ENCODE results near the gene CFAP74. TPM values are rescaled to one million over a fixed set of nuclear protein-coding genes. Genes with fewer than 3 reads are reported as not detected.

CFAP74 gene
- total RNA-seq, 4 donors from 2014 or later = not detected

- Histone ChIP-seq H3K9me3 (no peaks in the 10 kb centered on the region), H3K27ac (no peak overlapping the region), H3K27me3 (peaks cover 44% of the 10 kb centered on the region), H3K4me1 (no peaks in the 10 kb centered on the region), H3K4me3 (no peak overlapping the region), H3K36me3 (no peaks in the 10 kb centered on the region)
- TF ChIP-seq CTCF (IDR thresholded peaks at IDR 0.05) = no peak
- no peak for TF ChIP-seq POLR2A (IDR thresholded peaks at IDR 0.05)
- TF ChIP-seq POLR2AphosphoS5 (IDR thresholded peaks at IDR 0.05) = no peak
- no peak for TF ChIP-seq EP300 (IDR thresholded peaks at IDR 0.05; ENCODE audit: low read depth)
- intact Hi-C loops (cut with DNase I; ENCODE audit: low total_unique reads) (no loop called here), in situ Hi-C loops (cut with MboI; ENCODE audit: low pct_ligation_motif_present in 1 of 4, low pct_unique_long_range_greater_than_20kb in 1 of 4, low sequenced_read_pairs in 3 of 4) (loop anchor here in 2 of 4 donors (10.0 kb wide), 1 partner anchor 78 kb away; no protein-coding TSS in a partner anchor)
- no peak for DNase-seq
- 79% methylated on average over 16 of the region's 16 CpGs; no CpG with 5 or more reads in 1 of the 2 donors for WGBS, 2 donors (ENCODE audit: low coverage in 1 of 2)
Measured at GRCh38 chr1:1967151-1967550, 36.4 kb downstream of the CFAP74 start.

- WGBS, 2 donors (ENCODE audit: low coverage in 1 of 2) = 66 to 70% methylated on average over 2 to 38 of the region's 38 CpGs
- no peaks in the 10 kb centered on the region for H3K36me3 ChIP-seq
- in situ Hi-C loops (cut with MboI; ENCODE audit: low pct_ligation_motif_present in 1 of 4, low pct_unique_long_range_greater_than_20kb in 1 of 4, low sequenced_read_pairs in 3 of 4) = loop anchor here in 2 of 4 donors (10.0 kb wide), 1 partner anchor 79 kb away; no protein-coding TSS in a partner anchor
Measured at GRCh38 chr1:1966071-1966740, 37.4 kb downstream of the CFAP74 start.

GRCh38 chr1:1965546-1965945 lies 38.0 kb downstream of the CFAP74 start:
- Histone ChIP-seq H3K27ac (no peak overlapping the region), H3K36me3 (no peaks in the 10 kb centered on the region), H3K27me3 (peaks cover 59% of the 10 kb centered on the region), H3K4me1 (no peaks in the 10 kb centered on the region), H3K4me3 (no peak overlapping the region), H3K9me3 (no peaks in the 10 kb centered on the region)
- no peak for DNase-seq
- no peak for TF ChIP-seq POLR2AphosphoS5 (IDR thresholded peaks at IDR 0.05)
- no peak for TF ChIP-seq POLR2A (IDR thresholded peaks at IDR 0.05)
- TF ChIP-seq EP300 (IDR thresholded peaks at IDR 0.05; ENCODE audit: low read depth) = no peak
- no peak for TF ChIP-seq CTCF (IDR thresholded peaks at IDR 0.05)
- intact Hi-C loops (cut with DNase I; ENCODE audit: low total_unique reads) = no loop called here
- in situ Hi-C loops (cut with MboI; ENCODE audit: low pct_ligation_motif_present in 1 of 4, low pct_unique_long_range_greater_than_20kb in 1 of 4, low sequenced_read_pairs in 3 of 4) = loop anchor here in 2 of 4 donors (10.0 kb wide), 1 partner anchor 79 kb away; no protein-coding TSS in a partner anchor
- 67% methylated on average over 9 of the region's 10 CpGs; no CpG with 5 or more reads in 1 of the 2 donors for WGBS, 2 donors (ENCODE audit: low coverage in 1 of 2)

More at GRCh38 chr1:1966071-1966740, 37.4 kb downstream of the CFAP74 start:
- Histone ChIP-seq H3K9me3 (no peaks in the 10 kb centered on the region), H3K27me3 (peaks cover 52% of the 10 kb centered on the region), H3K4me1 (no peaks in the 10 kb centered on the region), H3K27ac (no peak overlapping the region), H3K4me3 (no peak overlapping the region)
- no peak for TF ChIP-seq POLR2AphosphoS5 (IDR thresholded peaks at IDR 0.05)
- TF ChIP-seq POLR2A (IDR thresholded peaks at IDR 0.05) = no peak
- TF ChIP-seq CTCF (IDR thresholded peaks at IDR 0.05) = no peak
- TF ChIP-seq EP300 (IDR thresholded peaks at IDR 0.05; ENCODE audit: low read depth) = no peak
- DNase-seq = no peak
- intact Hi-C loops (cut with DNase I; ENCODE audit: low total_unique reads) = no loop called here

GRCh38 chr1:1964811-1965210 lies 38.8 kb downstream of the CFAP74 start:
- WGBS, 2 donors (ENCODE audit: low coverage in 1 of 2) = 86% methylated on average over 25 of the region's 25 CpGs; no CpG with 5 or more reads in 1 of the 2 donors
- in situ Hi-C loops (cut with MboI; ENCODE audit: low pct_ligation_motif_present in 1 of 4, low pct_unique_long_range_greater_than_20kb in 1 of 4, low sequenced_read_pairs in 3 of 4) = loop anchor here in 2 of 4 donors (10.0 kb wide), 1 partner anchor 80 kb away; no protein-coding TSS in a partner anchor

More at GRCh38 chr1:1964811-1965210, 38.8 kb downstream of the CFAP74 start:
- no peak for TF ChIP-seq CTCF (IDR thresholded peaks at IDR 0.05)
- no peak for TF ChIP-seq POLR2AphosphoS5 (IDR thresholded peaks at IDR 0.05)
- TF ChIP-seq POLR2A (IDR thresholded peaks at IDR 0.05) = no peak
- no peak for TF ChIP-seq EP300 (IDR thresholded peaks at IDR 0.05; ENCODE audit: low read depth)
- intact Hi-C loops (cut with DNase I; ENCODE audit: low total_unique reads) = no loop called here
- H3K9me3 ChIP-seq = no peaks in the 10 kb centered on the region
- peaks cover 0 to 4% (median 3%) of the 10 kb centered on the region in 4 donors for H3K4me1 ChIP-seq
- no peak overlapping the region for H3K4me3 ChIP-seq
- no peaks in the 10 kb centered on the region for H3K36me3 ChIP-seq
- H3K27ac ChIP-seq = no peak overlapping the region
- peaks cover 65% of the 10 kb centered on the region for H3K27me3 ChIP-seq
- no peak for DNase-seq

Measured in transverse colon (tissue), 4 donors.